ENCODE results near the gene CCDC159.
"Not testable (repeated sequence)": the region's sequence is repeated elsewhere in the genome, so short reads cannot be mapped to it uniquely, and the experiment has no call there.

Gene CCDC159

DNA sequence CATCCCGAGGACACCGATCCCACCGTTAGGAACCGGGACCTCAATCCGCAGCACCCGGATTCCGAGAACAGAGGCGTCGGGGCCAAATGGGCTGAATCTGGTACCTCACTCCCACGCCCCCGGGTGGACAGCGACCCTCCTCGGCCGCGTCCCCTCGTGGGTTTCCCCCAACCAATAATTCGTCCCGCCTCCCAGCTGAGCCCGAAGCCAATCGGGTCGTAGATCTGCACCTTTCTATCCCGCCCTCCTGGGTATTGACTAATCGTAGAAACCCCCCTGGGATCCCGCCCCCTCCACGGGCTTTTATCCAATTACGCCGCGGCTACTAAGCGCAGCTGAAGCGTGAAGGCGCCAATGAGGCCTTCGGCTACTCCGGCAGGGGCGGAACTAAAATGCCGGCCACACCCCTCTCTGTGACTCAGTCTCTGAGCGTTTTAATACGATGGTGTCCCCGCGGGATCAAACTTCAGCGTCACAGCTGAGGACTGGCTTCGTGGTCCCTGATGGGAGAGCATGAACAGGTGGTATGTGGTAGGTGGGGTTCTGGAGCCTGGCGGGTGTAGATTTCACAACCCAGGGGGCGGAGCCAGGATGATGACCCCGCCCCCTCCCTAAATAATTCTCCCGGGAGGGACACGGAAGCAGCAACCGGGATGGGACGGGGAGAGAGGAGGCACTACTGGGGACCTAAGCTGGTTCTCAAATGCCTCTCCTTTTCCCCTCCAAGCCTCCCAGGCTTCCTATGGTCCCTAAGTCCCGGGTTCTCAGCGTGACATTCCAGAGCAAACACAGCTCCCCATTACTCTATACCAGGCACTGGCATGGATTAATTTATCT, at the start of gene CCDC159, which contains the start of gene TMEM205:
Gene CCDC159, plus strand, starts transcription at position 416 of the 837 bp plus-strand sequence. Its CDS starts 88 bp downstream, at position 504.
Gene TMEM205, minus strand, starts transcription at position 165 of the 837 bp plus-strand sequence. CDS start 649 bp downstream, outside the sequence.
- DNase-seq: peak; percentile 95 to 98

- DNase-seq: no peak
These were observed 46.1 kb upstream of the CCDC159 start for GRCh38 chr19:11299946-11300810.

DNA sequence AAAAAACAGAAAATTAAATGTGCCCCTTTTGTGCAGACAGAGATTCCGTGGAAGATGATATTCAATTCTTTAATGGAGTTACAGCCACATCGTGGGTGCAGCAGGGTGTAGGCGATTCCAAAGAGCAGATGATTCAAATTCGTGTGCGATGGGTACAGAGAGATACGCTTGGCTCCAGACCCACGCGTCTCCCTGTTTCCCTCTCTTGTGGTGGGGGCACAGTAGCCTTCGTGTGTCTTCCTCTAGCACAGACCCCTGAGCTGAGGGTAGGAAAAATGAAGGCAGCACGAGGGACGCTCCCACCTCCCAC, 45.6 kb upstream of the CCDC159 start:
- DNase-seq: no peak

GRCh38 chr19:11304936-11305335, 41.4 kb upstream of the CCDC159 start:
- DNase-seq: no peak

DNA sequence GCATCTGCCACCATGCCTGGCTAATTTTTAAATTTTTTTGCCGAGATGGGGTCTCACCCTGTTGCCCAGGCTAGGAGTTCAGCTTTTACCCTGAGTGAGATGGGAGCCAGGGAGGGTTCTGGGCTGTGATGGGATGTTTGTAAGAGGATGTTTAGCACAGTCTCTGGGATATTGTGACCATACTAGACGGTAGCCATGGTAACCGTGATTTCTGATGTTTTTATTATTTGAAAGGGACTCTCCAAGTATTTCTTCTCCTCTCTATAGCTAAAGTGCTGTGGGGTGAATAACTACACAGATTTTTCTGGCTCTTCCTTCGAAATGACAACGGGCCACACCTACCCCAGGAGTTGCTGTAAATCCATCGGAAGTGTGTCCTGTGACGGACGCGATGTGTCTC, 40.0 kb upstream of the CCDC159 start:
- DNase-seq: no peak

DNA sequence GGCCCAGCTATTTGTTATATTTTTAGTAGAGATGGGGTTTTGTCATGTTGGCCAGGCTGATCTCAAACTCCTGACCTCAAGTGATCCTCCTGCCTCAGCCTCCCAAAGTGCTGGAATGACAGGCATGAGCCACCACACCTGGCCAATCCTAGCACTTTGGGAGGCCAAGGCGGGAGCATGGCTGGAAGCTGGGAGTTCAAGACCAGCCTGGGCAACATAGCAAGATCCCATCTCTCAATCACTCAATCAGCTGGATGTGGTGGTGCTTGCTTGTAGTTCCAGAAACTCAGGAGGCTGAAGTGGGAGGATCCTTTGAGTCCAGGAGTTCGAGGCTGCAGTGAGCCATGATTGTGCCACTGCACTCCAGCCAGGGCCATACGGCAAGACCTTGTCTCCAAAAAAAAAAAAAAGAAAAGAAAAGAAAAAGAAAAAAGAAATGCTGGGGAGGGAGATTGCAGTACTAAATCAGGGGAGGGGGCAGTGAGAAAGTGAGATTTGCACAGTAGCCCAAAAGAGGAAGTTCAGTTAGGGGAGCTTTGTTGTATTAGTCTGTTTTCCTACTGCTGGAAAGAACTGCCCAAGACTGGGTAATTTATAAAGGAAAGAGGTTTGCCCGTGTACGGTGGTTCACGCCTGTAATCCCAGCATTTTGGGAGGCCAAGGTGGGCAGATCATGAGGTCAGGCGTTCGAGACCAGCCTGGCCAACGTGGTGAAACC, 25.9 kb upstream of the CCDC159 start:
- DNase-seq: not testable (repeated sequence)

DNA sequence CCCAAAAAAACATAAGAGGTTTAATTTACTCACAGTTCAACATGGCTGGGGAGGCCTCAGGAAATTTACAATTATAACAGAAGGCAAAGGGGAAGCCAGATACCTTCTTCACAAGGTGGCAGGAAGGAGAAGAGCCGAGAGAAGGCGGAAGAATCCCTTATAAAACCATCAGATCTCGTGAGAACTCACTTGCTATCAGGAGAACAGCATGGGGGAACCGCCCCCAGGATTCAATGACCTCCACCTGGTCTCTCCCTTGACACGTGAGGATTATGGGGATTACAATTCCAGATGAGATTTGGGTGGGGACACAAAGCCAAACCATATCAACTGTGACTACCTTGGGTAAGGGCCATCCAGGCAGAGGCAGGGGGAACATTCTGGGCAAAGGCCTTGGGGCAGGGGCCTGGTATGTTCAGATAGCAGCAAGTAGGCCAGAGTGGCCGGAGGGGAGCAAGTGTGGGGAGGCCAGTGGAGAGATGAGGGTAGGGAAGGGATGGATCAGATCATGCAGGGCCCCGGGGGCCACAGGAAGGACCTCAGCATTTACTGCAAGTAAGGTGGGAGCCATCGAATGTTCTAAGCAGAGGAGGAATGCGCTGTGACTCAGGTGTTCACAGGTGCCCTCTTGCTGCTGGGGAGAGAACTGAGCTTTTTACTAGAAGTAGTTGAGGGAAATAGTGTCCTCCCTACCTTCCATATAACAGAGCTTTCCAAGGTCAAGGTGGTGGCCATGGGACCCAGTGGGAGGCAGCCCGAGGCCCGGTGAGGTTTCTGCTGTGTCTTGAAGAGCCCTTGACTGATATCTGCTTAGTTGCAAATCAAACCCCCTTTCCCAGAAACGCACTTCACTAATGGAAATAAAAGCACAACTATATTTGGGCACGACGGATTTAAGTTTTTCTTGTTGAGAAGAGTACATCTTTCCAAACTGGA, 24.9 kb upstream of the CCDC159 start:
- DNase-seq: no peak

DNA sequence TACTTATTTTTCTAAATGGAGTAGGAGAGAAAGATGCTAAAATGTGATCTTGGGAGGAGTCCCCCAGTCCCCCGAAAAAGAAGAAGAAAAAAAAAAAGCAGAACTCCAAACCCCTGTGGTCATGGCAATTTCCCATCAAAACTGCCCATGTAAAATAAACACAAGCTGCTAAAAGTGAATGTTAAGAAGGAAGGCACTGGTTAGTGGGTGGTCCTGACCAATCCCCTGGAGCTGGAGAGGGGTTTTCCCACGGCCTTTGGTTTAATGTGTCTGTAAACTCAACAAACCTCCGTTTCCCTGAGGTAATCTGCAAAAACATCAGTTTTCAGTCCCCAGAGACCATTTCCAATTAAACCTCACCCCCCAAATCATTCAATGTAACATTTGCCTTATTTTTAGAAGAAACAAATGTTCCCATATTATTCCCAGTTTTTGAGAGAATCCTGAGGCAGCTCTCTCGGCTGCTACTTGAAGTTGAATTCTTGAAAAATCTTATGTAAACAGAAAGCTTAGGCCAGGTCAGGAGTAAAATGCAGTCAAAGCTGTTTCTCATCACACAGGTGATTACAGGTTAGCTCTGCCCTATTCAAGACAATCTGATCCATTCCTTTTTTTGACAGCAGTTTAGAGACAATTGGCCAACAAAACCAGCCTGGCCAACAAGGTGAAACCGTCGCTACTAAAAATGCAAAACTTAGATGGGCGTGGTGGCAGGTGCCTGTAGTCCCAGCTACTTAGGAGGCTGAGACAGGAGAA, 23.9 kb upstream of the CCDC159 start:
- DNase-seq: peak in 1 of 2 experiments; percentile 29

GRCh38 chr19:11323601-11324078, 22.7 kb upstream of the CCDC159 start:
- DNase-seq: no peak

- no peak for DNase-seq
These were observed 22.1 kb upstream of the CCDC159 start for GRCh38 chr19:11324079-11324661.

- no peak for DNase-seq
These were observed 21.4 kb upstream of the CCDC159 start for GRCh38 chr19:11324748-11325389.

DNA sequence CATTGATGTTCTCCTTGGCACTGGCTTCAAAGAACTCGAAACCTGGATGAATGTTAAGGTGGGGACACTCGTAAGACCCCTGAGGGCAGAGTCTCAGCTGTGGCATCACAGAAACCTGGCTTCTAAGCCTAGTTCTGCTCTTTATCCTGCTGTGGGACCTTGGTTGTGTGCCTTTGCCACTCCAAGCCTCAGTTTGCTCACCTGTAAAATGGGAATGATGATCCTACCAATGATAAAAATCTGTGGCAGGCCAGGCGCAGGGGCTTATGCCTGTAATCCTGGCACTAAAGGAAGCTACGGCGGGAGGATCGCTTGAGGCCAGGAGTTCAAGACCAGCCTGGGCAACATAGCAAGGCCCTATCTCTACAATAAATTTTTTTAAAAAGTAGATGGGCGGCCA, 20.8 kb upstream of the CCDC159 start:
- no peak for DNase-seq

DNA sequence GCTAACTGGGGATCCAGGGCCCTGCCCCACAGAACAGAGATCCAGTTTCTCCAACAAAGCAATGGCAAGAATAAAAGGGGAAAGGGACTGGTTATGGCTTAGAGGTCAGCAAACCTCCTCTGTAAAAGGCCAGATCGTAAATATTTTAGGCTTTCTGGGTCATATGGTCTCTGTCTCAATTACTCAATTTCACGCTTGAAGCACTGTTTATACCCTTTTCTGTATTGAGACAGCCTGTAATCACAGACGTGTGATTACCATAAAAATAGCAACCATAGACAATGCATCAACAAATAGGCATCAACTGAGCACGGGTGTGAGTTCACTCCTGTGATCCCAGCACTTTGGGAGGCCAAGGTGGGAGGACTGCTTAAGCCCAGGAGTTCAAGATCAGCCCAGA, 16.2 kb upstream of the CCDC159 start:
- no peak for DNase-seq

DNA sequence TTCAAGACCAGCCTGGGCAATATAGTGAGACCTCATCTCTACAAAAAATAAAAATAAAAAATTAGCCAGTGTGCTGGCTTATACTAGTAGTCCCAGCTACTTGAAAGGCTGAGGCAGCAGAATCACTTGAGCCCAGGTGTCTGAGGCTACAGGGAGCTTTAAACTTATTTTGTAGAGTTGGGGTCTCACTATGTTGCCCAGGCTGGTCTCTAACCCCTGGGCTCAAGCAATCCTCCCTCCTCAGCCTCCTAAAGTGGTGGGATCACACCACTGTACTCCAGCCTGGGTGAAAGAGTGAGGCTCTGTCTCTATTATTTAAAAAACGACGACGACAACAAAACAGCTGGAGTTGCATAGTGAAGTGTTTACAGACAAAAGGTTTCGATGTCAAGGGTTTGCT, 14.8 kb upstream of the CCDC159 start:
- DNase-seq: no peak

- no peak for DNase-seq
These were observed 13.5 kb upstream of the CCDC159 start for GRCh38 chr19:11332822-11333221.

- not testable (repeated sequence) for DNase-seq
These were observed 12.5 kb upstream of the CCDC159 start for GRCh38 chr19:11333838-11334237.

GRCh38 chr19:11335449-11336146, 10.7 kb upstream of the CCDC159 start:
- DNase-seq: no peak

DNA sequence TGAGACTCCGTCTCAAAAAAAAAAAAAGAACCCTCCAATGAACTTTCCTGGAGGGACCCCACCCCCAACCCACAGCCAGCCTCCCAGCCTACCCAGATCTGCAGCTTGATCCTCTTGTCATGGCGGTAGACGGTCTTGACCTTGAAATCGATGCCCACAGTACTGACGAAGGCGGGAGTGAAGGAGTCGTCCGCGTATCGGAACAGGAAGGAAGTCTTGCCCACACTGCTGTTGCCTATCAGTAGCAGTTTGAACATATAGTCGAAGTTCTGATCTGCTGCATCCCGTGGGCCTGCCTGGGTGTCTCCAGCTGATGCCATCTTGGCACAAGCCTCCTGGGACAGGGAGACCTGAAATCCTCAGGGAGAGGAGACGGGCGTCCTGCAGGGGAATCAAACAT, 9.2 kb upstream of the CCDC159 start:
- DNase-seq: no peak

DNA sequence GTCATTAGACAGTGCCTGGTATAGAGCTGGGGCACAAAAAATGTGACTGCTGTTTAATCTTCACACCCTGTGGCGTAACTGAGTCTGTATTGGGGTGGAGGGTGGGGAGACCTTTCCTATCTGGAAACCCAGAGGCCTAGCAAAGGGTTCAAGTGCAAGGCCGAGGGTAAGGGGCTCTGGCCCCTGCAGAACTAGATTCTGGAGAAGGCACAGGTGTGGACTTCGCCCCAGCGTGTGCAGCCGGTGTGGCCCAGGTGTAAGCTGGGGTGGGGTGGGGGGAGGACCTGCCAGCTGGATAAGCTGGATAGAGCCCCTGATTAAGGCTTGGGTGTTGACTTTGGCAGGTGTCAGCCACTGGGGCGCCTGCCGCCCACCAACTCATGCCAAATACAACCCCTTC, 8.2 kb upstream of the CCDC159 start:
- DNase-seq: no peak
